ENCODE data around the gene PRKCE. TPM values are rescaled to one million over a fixed set of nuclear protein-coding genes. Genes with fewer than 3 reads are reported as not detected.

Gene PRKCE
- total and polyA plus RNA-seq, 2 of the 8 experiments (the other 6 are each of a cell fraction or from before 2014, with no cell fraction given): 0.54 to 2.1 TPM

DNA sequence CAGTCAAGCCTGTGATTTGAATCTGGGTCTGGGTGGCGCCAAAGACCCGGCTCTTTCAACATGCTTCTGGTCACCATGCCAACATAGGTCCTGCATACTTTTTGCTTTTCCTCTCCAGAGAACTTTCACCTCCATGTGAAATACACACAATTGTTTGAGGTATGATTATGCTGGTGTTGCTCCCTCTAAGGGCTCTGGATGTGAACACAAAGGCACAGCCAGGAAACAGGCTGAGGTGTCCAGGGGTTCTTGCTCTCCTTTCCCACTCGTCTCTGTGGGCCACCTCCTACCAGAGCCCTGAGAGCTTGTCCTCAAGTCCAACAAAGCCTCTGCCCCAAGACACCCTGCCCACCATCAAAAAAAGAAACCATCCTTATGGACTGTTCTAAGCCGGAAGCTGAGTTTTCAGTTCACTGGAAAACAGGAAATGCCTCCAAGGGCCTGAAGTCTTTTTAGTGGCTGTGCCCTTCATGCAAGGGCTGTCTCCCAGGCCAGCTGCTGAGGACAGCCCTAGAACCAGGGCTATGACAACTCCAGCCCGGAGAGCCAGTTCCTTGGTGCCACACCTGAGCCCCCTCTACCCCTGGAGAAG, 545.5 kb downstream of the PRKCE start (continued):
- no peak for TF ChIP-seq TEAD4 (IDR thresholded peaks at IDR 0.05; ENCODE audit: low read depth, low read length)
- TF ChIP-seq SIN3A (conservative IDR thresholded peaks at IDR 0.05 in 1 of 2, IDR thresholded peaks at IDR 0.05 in 1 of 2; ENCODE audit: low read depth in 1 of 2, low read length in 2 of 2): no peak
- no peak for TF ChIP-seq YY1 (IDR thresholded peaks at IDR 0.05; ENCODE audit: low read depth, low read length)
- TF ChIP-seq TBP (IDR thresholded peaks at IDR 0.05; ENCODE audit: low read depth, low read length): no peak
- no peak for TF ChIP-seq KDM5A (IDR thresholded peaks at IDR 0.05; ENCODE audit: low read length)
- no peak for TF ChIP-seq HDAC6 (IDR thresholded peaks at IDR 0.05; ENCODE audit: low read depth, low read length)
- TF ChIP-seq EGR1 (IDR thresholded peaks at IDR 0.05; ENCODE audit: borderline replicate concordance, low read depth, low read length): no peak
- no peak for TF ChIP-seq BACH1 (IDR thresholded peaks at IDR 0.05; ENCODE audit: low read length)
